Measurements from ENCODE around the gene FAM151A.

Gene FAM151A

DNA sequence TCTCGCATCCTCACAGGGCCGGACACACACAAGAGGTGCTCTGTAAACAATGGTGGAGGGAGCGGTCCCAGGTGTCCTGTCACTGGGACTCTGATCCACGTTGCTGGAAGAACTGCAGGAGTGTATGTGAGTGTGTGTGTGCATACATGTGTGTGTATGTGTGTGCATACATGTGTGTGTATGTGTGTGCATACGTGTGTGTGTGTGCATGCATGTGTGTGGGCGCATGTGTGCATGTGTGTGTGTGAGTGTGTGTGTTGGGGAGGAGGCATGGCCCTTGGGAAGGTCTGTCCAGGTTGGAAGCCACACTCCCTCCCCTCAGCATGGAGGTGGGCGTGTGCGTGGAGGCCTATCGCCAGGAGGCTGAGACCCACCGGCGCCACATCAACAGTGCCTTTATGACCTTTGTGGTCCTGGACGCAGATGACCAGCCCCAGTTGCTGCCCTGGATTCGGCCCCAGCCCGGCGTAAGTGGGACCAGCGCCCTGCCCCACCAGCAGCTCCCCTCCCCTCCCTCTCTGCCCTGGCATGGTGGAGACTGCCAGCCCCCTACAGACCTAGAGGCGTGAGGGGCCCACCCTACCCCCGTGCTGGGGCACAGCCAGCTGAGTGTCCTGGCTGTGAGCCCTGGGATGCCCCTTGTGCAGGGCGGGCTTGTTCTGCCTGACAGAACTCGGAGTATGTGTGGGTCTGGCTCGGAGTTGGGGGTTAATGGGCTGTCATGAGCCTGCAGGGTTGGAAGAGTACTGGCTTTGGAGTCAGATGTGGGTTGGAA is 22.2 kb downstream of the FAM151A start:
- TF ChIP-seq, protein P1, sequence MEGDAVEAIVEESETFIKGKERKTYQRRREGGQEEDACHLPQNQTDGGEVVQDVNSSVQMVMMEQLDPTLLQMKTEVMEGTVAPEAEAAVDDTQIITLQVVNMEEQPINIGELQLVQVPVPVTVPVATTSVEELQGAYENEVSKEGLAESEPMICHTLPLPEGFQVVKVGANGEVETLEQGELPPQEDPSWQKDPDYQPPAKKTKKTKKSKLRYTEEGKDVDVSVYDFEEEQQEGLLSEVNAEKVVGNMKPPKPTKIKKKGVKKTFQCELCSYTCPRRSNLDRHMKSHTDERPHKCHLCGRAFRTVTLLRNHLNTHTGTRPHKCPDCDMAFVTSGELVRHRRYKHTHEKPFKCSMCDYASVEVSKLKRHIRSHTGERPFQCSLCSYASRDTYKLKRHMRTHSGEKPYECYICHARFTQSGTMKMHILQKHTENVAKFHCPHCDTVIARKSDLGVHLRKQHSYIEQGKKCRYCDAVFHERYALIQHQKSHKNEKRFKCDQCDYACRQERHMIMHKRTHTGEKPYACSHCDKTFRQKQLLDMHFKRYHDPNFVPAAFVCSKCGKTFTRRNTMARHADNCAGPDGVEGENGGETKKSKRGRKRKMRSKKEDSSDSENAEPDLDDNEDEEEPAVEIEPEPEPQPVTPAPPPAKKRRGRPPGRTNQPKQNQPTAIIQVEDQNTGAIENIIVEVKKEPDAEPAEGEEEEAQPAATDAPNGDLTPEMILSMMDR (conservative IDR thresholded peaks at IDR 0.05) = no peak
- TF ChIP-seq ZFX (IDR thresholded peaks at IDR 0.05) = no peak
- no peak overlapping the region for H3K27ac ChIP-seq

DNA sequence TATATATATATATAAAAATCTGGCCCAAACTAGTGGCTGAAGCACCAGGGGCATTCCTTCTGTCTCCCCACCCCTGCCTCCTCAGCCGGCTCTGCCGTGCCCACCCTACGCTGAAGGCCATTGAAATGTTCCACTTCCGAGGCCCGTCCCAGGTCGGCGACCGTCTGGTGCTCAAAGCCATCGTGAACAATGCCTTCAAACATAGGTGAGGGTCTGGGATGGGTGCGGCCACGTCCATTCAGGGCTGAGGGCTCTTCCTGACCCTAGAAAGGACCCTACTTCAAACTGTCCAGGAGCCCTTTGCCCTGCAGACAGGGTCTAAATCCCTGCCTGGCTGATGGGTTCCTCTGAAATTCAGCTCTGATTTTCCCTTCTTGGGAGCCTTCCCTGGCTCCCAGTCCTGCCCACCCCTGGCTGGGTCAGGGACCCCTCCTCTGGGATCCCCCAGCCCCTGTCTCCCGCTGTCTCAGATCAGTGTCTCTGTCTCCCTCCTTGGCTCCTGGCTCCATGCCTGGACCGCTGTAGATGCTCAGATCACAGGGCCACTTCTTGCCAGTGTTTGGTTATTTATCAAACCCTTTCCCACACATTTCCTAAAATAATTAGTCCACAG is 24.0 kb downstream of the FAM151A start:
- TF ChIP-seq ZFX (IDR thresholded peaks at IDR 0.05) = no peak
- TF ChIP-seq, protein P1 (conservative IDR thresholded peaks at IDR 0.05) = no peak
- H3K27ac ChIP-seq = no peak overlapping the region

DNA sequence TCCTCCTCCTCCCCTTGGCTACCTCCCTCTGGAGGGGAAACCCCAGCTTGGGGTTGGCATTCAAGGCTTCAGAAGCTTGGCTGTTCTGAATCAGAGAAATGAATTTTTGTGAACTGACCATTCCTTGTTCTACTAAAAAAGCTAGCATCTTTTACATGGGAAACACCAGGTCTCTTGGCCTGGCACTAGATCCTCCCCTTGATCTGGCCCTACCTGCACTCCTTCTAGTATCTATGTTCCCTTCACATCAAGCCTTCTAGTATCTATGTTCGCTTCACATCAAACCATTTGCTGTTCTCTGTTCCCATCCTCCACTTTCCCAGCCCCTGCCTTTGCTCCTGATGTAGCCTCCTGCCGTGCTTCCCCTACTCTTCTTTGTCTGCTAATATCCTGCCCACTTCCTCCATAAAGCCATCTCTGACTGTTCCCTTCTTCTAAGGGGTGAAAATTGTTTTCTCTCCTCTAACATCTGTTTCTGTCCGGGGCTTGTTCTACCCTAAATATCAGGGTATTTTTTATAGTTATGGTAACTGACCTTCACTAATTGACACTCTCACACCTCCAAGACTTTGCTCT is 25.8 kb downstream of the FAM151A start:
- TF ChIP-seq ZFX (IDR thresholded peaks at IDR 0.05) = no peak
- TF ChIP-seq, protein P1 (conservative IDR thresholded peaks at IDR 0.05) = no peak
- H3K27ac ChIP-seq = no peak overlapping the region

DNA sequence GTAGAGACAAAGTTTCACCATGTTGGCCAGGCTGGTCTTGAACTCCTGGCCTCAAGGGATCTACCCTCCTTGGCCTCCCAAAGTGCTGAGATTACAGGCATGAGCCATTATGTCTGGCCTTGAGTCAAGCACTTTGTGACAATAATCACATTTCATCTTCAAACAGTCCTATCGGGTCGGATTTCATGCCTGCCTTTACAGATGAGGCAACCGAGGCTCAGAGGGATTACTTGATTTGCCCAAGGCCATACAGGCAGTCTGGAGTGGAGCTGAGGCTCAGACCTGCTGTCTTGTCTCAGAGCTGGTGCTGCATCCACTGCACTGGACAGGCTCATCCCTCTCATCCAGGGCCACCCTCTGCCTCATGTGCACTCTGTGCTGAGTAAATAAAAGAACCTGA is 26.6 kb downstream of the FAM151A start:
- no peak overlapping the region for H3K27ac ChIP-seq
- TF ChIP-seq, protein P1 (conservative IDR thresholded peaks at IDR 0.05) = no peak
- no peak for TF ChIP-seq ZFX (IDR thresholded peaks at IDR 0.05)

DNA sequence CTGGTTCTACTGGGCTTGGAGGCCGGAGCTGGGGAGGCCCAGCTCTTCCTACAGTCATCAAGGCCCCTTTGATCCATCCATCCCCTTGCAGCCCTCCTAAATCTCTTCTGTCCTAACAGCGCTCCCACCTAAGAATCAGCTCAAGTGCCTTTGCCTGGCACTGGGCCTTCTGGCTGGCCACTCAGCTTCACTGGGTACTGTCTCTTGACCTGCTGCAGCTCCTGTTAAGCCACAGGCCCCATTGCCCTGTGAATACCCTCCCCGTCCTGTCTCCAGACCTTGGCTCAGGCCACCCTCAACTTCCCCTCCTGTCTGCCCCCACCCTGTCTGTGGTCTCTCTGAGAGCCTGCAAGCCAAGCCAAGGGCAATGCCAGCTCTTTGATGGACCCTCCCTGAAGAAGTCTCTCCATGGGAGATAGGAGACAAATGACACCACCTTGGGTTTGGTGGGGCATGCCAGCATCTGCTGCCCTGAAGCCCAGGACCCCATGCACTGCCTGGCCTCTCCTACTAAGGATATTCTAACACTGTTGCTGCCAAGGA is 27.3 kb downstream of the FAM151A start:
- TF ChIP-seq, protein P1 (conservative IDR thresholded peaks at IDR 0.05) = no peak
- TF ChIP-seq ZFX (IDR thresholded peaks at IDR 0.05) = no peak
- no peak overlapping the region for H3K27ac ChIP-seq

DNA sequence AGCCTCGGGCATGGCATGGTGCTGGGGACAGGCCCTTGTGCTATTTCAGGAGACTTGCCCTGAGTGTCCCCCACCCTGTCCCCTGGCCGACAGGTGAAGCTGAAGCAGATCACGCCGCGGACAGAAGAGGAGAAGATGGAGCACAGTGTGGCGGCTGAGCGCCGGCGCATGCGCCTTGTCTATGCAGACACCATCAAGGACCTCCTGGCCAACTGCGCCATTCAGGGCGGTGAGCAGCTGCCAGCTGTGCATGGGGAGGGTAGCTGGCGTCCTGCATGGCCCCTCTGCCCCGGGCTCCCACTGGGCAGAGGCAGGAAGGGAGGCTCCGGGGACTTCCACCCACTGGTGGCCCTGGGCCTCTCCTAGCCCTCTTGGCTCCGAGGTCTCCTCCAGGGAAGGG is 28.9 kb downstream of the FAM151A start:
- TF ChIP-seq ZFX (IDR thresholded peaks at IDR 0.05) = no peak
- TF ChIP-seq, protein P1 (conservative IDR thresholded peaks at IDR 0.05) = no peak
- H3K27ac ChIP-seq = no peak overlapping the region

Measured in C4-2B (cell line).